ENCODE results near the gene ALKBH5. TPM values are rescaled to one million over a fixed set of nuclear protein-coding genes. Genes with fewer than 3 reads are reported as not detected.

ALKBH5 gene
- total and polyA plus RNA-seq, 2 of the 8 experiments (the other 6 are each of a cell fraction or from before 2014, with no cell fraction given) = 63.7 to 86.4 TPM

DNA sequence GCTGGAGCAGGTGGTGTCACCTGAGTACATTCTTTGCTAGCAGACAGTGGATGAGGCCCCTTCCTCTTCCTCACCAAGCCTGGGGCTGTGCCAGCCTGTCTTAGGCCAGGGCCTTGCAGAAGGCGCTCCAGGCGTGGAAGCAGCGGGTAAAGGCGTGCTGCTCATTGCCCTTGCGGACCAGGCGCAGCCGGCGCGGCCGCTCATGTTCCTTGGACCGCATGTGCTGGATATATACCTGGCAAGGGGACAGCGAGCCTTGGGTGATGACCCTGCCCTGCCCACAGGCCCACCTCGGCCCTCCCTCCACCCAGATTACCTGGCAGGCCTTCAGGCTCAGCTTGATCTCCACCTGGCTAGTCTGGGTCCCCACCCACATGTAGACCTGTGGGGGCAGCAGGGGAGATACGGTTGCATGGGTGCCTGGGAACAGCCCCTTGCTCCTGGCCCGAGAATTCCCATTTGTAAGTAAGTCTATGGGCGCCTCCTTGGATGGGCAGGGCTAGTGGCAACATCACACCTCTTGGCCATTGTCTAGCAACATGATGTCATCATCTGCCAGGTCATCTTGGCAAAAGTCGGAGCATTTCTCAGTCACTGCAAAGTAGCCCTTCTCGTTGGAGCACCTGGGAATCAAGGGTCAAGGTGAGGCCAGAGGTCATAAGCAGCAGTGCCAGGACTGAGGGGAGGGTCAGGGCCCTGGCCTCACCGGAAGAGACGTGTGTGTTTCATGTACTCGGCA, 61.6 kb downstream of the ALKBH5 start (continued):
- TF ChIP-seq, protein P1, sequence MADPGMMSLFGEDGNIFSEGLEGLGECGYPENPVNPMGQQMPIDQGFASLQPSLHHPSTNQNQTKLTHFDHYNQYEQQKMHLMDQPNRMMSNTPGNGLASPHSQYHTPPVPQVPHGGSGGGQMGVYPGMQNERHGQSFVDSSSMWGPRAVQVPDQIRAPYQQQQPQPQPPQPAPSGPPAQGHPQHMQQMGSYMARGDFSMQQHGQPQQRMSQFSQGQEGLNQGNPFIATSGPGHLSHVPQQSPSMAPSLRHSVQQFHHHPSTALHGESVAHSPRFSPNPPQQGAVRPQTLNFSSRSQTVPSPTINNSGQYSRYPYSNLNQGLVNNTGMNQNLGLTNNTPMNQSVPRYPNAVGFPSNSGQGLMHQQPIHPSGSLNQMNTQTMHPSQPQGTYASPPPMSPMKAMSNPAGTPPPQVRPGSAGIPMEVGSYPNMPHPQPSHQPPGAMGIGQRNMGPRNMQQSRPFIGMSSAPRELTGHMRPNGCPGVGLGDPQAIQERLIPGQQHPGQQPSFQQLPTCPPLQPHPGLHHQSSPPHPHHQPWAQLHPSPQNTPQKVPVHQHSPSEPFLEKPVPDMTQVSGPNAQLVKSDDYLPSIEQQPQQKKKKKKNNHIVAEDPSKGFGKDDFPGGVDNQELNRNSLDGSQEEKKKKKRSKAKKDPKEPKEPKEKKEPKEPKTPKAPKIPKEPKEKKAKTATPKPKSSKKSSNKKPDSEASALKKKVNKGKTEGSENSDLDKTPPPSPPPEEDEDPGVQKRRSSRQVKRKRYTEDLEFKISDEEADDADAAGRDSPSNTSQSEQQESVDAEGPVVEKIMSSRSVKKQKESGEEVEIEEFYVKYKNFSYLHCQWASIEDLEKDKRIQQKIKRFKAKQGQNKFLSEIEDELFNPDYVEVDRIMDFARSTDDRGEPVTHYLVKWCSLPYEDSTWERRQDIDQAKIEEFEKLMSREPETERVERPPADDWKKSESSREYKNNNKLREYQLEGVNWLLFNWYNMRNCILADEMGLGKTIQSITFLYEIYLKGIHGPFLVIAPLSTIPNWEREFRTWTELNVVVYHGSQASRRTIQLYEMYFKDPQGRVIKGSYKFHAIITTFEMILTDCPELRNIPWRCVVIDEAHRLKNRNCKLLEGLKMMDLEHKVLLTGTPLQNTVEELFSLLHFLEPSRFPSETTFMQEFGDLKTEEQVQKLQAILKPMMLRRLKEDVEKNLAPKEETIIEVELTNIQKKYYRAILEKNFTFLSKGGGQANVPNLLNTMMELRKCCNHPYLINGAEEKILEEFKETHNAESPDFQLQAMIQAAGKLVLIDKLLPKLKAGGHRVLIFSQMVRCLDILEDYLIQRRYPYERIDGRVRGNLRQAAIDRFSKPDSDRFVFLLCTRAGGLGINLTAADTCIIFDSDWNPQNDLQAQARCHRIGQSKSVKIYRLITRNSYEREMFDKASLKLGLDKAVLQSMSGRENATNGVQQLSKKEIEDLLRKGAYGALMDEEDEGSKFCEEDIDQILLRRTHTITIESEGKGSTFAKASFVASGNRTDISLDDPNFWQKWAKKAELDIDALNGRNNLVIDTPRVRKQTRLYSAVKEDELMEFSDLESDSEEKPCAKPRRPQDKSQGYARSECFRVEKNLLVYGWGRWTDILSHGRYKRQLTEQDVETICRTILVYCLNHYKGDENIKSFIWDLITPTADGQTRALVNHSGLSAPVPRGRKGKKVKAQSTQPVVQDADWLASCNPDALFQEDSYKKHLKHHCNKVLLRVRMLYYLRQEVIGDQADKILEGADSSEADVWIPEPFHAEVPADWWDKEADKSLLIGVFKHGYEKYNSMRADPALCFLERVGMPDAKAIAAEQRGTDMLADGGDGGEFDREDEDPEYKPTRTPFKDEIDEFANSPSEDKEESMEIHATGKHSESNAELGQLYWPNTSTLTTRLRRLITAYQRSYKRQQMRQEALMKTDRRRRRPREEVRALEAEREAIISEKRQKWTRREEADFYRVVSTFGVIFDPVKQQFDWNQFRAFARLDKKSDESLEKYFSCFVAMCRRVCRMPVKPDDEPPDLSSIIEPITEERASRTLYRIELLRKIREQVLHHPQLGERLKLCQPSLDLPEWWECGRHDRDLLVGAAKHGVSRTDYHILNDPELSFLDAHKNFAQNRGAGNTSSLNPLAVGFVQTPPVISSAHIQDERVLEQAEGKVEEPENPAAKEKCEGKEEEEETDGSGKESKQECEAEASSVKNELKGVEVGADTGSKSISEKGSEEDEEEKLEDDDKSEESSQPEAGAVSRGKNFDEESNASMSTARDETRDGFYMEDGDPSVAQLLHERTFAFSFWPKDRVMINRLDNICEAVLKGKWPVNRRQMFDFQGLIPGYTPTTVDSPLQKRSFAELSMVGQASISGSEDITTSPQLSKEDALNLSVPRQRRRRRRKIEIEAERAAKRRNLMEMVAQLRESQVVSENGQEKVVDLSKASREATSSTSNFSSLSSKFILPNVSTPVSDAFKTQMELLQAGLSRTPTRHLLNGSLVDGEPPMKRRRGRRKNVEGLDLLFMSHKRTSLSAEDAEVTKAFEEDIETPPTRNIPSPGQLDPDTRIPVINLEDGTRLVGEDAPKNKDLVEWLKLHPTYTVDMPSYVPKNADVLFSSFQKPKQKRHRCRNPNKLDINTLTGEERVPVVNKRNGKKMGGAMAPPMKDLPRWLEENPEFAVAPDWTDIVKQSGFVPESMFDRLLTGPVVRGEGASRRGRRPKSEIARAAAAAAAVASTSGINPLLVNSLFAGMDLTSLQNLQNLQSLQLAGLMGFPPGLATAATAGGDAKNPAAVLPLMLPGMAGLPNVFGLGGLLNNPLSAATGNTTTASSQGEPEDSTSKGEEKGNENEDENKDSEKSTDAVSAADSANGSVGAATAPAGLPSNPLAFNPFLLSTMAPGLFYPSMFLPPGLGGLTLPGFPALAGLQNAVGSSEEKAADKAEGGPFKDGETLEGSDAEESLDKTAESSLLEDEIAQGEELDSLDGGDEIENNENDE (IDR thresholded peaks at IDR 0.05; ENCODE audit: insufficient replicate concordance, low read length) = no peak
- no peak for TF ChIP-seq JUND (IDR thresholded peaks at IDR 0.05; ENCODE audit: low read length)
- no peak; the same call in none of the 2 replicates for TF ChIP-seq POLR2AphosphoS5 (IDR thresholded peaks at IDR 0.05; ENCODE audit: low read depth, low read length)
- TF ChIP-seq HDAC2 (IDR thresholded peaks at IDR 0.05; ENCODE audit: borderline replicate concordance in 1 of 2, low read depth in 2 of 2, low read length in 2 of 2) = no peak
- TF ChIP-seq, protein P2, sequence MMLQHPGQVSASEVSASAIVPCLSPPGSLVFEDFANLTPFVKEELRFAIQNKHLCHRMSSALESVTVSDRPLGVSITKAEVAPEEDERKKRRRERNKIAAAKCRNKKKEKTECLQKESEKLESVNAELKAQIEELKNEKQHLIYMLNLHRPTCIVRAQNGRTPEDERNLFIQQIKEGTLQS (IDR thresholded peaks at IDR 0.05; ENCODE audit: insufficient read depth, low read depth, low read length) = no peak
- no peak for TF ChIP-seq SUZ12 (IDR thresholded peaks at IDR 0.05; ENCODE audit: low read length)
- no peak for TF ChIP-seq JUN (IDR thresholded peaks at IDR 0.05; ENCODE audit: low read depth, low read length)
- TF ChIP-seq BACH1 (IDR thresholded peaks at IDR 0.05; ENCODE audit: low read length) = no peak
- no peak for TF ChIP-seq TAF7 (optimal IDR thresholded peaks at IDR 0.05; ENCODE audit: borderline replicate concordance, low read depth, low read length)
- TF ChIP-seq SP1 (IDR thresholded peaks at IDR 0.05; ENCODE audit: low read depth, low read length) = no peak
